ENCODE data around the gene POLR3B. TPM values are rescaled to one million over a fixed set of nuclear protein-coding genes. Genes with fewer than 3 reads are reported as not detected.
"Not testable (repeated sequence)": the region's sequence is repeated elsewhere in the genome, so short reads cannot be mapped to it uniquely, and the experiment has no call there.

POLR3B gene
- total and polyA plus RNA-seq, 2 experiments from 2014 or later = 8.3 to 13.7 TPM

GRCh38 chr12:106364261-106364660 lies 6.7 kb downstream of the POLR3B start:
- Histone ChIP-seq H3K36me3 (ENCODE audit: low read depth) (0 out of 2 replicates have a peak, but pooled peaks cover 8% of the 10 kb centered on the region), H3K9me2 (ENCODE audit: insufficient read depth) (no peaks in the 10 kb centered on the region)

GRCh38 chr12:106369624-106370346 lies 12.2 kb downstream of the POLR3B start:
- no peaks in the 10 kb centered on the region for H3K79me2 ChIP-seq (ENCODE audit: insufficient read depth)
- TF ChIP-seq EZH2phosphoT487 (IDR thresholded peaks at IDR 0.05; ENCODE audit: insufficient read depth, low read depth) (no peak), EZH2 (IDR thresholded peaks at IDR 0.05; ENCODE audit: insufficient read depth, poor library complexity, severe bottlenecking) (no peak)
- peak overlapping the region; percentile 32 for H3K4me3 ChIP-seq
- no peaks in the 10 kb centered on the region for H3K9me3 ChIP-seq (ENCODE audit: low read depth)
- in situ Hi-C loops (cut with MboI) = no loop called here
- peaks cover 19% of the 10 kb centered on the region for H3F3A ChIP-seq (ENCODE audit: insufficient read depth)
- peaks cover 13% of the 10 kb centered on the region; the same call in 1 of the 2 replicates for H3K36me3 ChIP-seq (ENCODE audit: low read depth)
- 55 to 60% methylated on average over 6 of the region's 6 CpGs for WGBS, 2 experiments (ENCODE audit: low coverage in 1 of 2, low lambda C conversion rate in 2 of 2, missing lambda C conversion rate in 2 of 2)
- H3K27me3 ChIP-seq (replicated peaks; ENCODE audit: insufficient read depth) = no peaks in the 10 kb centered on the region
- H3K9me2 ChIP-seq (ENCODE audit: insufficient read depth) = no peaks in the 10 kb centered on the region
- DNase-seq = peak; percentile 93
- peak overlapping the region; percentile 53 for H3K9ac ChIP-seq
- peak overlapping the region; percentile 75 for H3K27ac ChIP-seq
- peaks cover 14% of the 10 kb centered on the region for H3K4me1 ChIP-seq (ENCODE audit: insufficient read depth)
- no peaks in the 10 kb centered on the region for H4K20me1 ChIP-seq (ENCODE audit: insufficient read depth)
- peak overlapping the region; percentile 22; the same call in 1 of the 2 replicates for H2AFZ ChIP-seq
- H3K4me2 ChIP-seq (ENCODE audit: unreplicated experiment) = peak overlapping the region; percentile 47

More at GRCh38 chr12:106364261-106364660, 6.7 kb downstream of the POLR3B start:
- Histone ChIP-seq H3K4me3 (no peak overlapping the region), H3F3A (ENCODE audit: insufficient read depth) (peaks cover 8% of the 10 kb centered on the region; the same call in 1 of the 2 replicates), H2AFZ (no peak overlapping the region), H3K79me2 (ENCODE audit: insufficient read depth) (peaks cover 53% of the 10 kb centered on the region), H3K27ac (no peak overlapping the region), H4K20me1 (ENCODE audit: insufficient read depth) (no peaks in the 10 kb centered on the region), H3K4me1 (ENCODE audit: insufficient read depth) (peaks cover 4% of the 10 kb centered on the region), H3K9me3 (ENCODE audit: low read depth) (no peaks in the 10 kb centered on the region), H3K27me3 (replicated peaks; ENCODE audit: insufficient read depth) (no peaks in the 10 kb centered on the region), H3K9ac (no peak overlapping the region), H3K4me2 (ENCODE audit: unreplicated experiment) (no peak overlapping the region)
- 41 to 45% methylated on average over 4 of the region's 4 CpGs for WGBS, 2 experiments (ENCODE audit: low coverage in 1 of 2, low lambda C conversion rate in 2 of 2, missing lambda C conversion rate in 2 of 2)
- DNase-seq = no peak
- in situ Hi-C loops (cut with MboI) = no loop called here
- TF ChIP-seq EZH2phosphoT487 (IDR thresholded peaks at IDR 0.05; ENCODE audit: insufficient read depth, low read depth) (no peak), EZH2 (IDR thresholded peaks at IDR 0.05; ENCODE audit: insufficient read depth, poor library complexity, severe bottlenecking) (no peak)

- Histone ChIP-seq H2AFZ (no peak overlapping the region), H3K4me1 (ENCODE audit: insufficient read depth) (no peaks in the 10 kb centered on the region), H3K79me2 (ENCODE audit: insufficient read depth) (no peaks in the 10 kb centered on the region), H3K36me3 (ENCODE audit: low read depth) (peaks cover 60% of the 10 kb centered on the region), H3K4me3 (no peak overlapping the region), H3K9me2 (ENCODE audit: insufficient read depth) (no peaks in the 10 kb centered on the region), H3K27me3 (replicated peaks; ENCODE audit: insufficient read depth) (no peaks in the 10 kb centered on the region), H4K20me1 (ENCODE audit: insufficient read depth) (no peaks in the 10 kb centered on the region), H3K4me2 (ENCODE audit: unreplicated experiment) (no peak overlapping the region), H3K27ac (no peak overlapping the region), H3F3A (ENCODE audit: insufficient read depth) (no peaks in the 10 kb centered on the region), H3K9ac (no peak overlapping the region), H3K9me3 (ENCODE audit: low read depth) (no peaks in the 10 kb centered on the region)
- WGBS, 2 experiments (ENCODE audit: low coverage in 1 of 2, low lambda C conversion rate in 2 of 2, missing lambda C conversion rate in 2 of 2) = 96 to 97% methylated on average over 4 of the region's 4 CpGs
- DNase-seq = no peak
- TF ChIP-seq EZH2phosphoT487 (IDR thresholded peaks at IDR 0.05; ENCODE audit: insufficient read depth, low read depth) = no peak
- TF ChIP-seq EZH2 (IDR thresholded peaks at IDR 0.05; ENCODE audit: insufficient read depth, poor library complexity, severe bottlenecking) = no peak
- in situ Hi-C loops (cut with MboI) = loop anchor here (25.0 kb wide), 1 partner anchor 459 kb away; no protein-coding TSS in a partner anchor
Measured at GRCh38 chr12:106378788-106379187, 21.2 kb downstream of the POLR3B start.

- TF ChIP-seq EZH2phosphoT487 (IDR thresholded peaks at IDR 0.05; ENCODE audit: insufficient read depth, low read depth) = no peak
- no peak for TF ChIP-seq EZH2 (IDR thresholded peaks at IDR 0.05; ENCODE audit: insufficient read depth, poor library complexity, severe bottlenecking)
- Histone ChIP-seq H3K4me1 (ENCODE audit: insufficient read depth) (no peaks in the 10 kb centered on the region), H3K9ac (no peak overlapping the region), H3K36me3 (ENCODE audit: low read depth) (peaks cover 65% of the 10 kb centered on the region), H4K20me1 (ENCODE audit: insufficient read depth) (no peaks in the 10 kb centered on the region), H3K79me2 (ENCODE audit: insufficient read depth) (no peaks in the 10 kb centered on the region), H3F3A (ENCODE audit: insufficient read depth) (no peaks in the 10 kb centered on the region), H2AFZ (no peak overlapping the region), H3K27ac (no peak overlapping the region), H3K4me3 (no peak overlapping the region), H3K27me3 (replicated peaks; ENCODE audit: insufficient read depth) (no peaks in the 10 kb centered on the region), H3K4me2 (ENCODE audit: unreplicated experiment) (no peak overlapping the region), H3K9me3 (ENCODE audit: low read depth) (no peaks in the 10 kb centered on the region), H3K9me2 (ENCODE audit: insufficient read depth) (no peaks in the 10 kb centered on the region)
- WGBS, 2 experiments (ENCODE audit: low coverage in 1 of 2, low lambda C conversion rate in 2 of 2, missing lambda C conversion rate in 2 of 2) = 100% methylated on average over 1 of the region's 1 CpG
- no peak for DNase-seq
- in situ Hi-C loops (cut with MboI) = loop anchor here (10.0 to 25.0 kb wide), 2 partner anchors 456 to 534 kb away; no protein-coding TSS in a partner anchor
Measured at GRCh38 chr12:106380954-106381353, 23.4 kb downstream of the POLR3B start.

- in situ Hi-C loops (cut with MboI) = loop anchor here (10.0 to 25.0 kb wide), 2 partner anchors 455 to 533 kb away; no protein-coding TSS in a partner anchor
- not testable (repeated sequence) for H3K79me2 ChIP-seq (ENCODE audit: insufficient read depth); H3K9me2 ChIP-seq (ENCODE audit: insufficient read depth); H3K27me3 ChIP-seq (replicated peaks; ENCODE audit: insufficient read depth); H3K4me1 ChIP-seq (ENCODE audit: insufficient read depth); H3K9ac ChIP-seq; H3K4me2 ChIP-seq (ENCODE audit: unreplicated experiment); H4K20me1 ChIP-seq (ENCODE audit: insufficient read depth); H3F3A ChIP-seq (ENCODE audit: insufficient read depth); H2AFZ ChIP-seq; H3K9me3 ChIP-seq (ENCODE audit: low read depth); DNase-seq; H3K4me3 ChIP-seq; H3K27ac ChIP-seq
- peaks cover 57% of the 10 kb centered on the region for H3K36me3 ChIP-seq (ENCODE audit: low read depth)
- 91 to 100% methylated on average over 4 of the region's 4 CpGs for WGBS, 2 experiments (ENCODE audit: low coverage in 1 of 2, low lambda C conversion rate in 2 of 2, missing lambda C conversion rate in 2 of 2)
Measured at GRCh38 chr12:106381866-106382265, 24.3 kb downstream of the POLR3B start.
